Measurements from ENCODE around the gene TKT.

DNA sequence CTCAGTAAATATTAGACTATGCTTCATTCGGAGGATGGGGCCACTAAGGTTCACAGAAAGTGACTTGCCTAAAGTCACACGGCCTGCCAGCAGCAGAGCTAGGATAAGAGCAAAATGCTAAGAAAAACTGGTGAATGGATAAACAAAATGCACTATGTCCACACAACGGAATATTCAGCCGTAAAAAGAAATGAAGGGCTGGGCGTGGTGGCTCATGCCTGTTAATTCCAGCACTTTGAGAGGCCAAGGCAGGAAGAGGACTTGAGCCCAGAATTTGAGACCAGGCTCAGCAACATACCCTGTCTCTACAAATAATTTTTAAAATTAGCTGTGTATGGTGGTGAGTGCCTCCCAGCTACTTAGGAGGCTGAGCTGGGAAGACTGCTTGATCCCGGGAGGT lies 7.7 kb downstream of the TKT start:
- TF ChIP-seq, protein P1, sequence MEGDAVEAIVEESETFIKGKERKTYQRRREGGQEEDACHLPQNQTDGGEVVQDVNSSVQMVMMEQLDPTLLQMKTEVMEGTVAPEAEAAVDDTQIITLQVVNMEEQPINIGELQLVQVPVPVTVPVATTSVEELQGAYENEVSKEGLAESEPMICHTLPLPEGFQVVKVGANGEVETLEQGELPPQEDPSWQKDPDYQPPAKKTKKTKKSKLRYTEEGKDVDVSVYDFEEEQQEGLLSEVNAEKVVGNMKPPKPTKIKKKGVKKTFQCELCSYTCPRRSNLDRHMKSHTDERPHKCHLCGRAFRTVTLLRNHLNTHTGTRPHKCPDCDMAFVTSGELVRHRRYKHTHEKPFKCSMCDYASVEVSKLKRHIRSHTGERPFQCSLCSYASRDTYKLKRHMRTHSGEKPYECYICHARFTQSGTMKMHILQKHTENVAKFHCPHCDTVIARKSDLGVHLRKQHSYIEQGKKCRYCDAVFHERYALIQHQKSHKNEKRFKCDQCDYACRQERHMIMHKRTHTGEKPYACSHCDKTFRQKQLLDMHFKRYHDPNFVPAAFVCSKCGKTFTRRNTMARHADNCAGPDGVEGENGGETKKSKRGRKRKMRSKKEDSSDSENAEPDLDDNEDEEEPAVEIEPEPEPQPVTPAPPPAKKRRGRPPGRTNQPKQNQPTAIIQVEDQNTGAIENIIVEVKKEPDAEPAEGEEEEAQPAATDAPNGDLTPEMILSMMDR (conservative IDR thresholded peaks at IDR 0.05; ENCODE audit: low read depth, low read length), result no peak
- TF ChIP-seq EZH2 (IDR thresholded peaks at IDR 0.05; ENCODE audit: borderline replicate concordance, low read depth, low read length, poor library complexity, severe bottlenecking), result no peak

Measured in A673 (cell line).